ENCODE results near the gene MCCC2. TPM values are rescaled to one million over a fixed set of nuclear protein-coding genes. Genes with fewer than 3 reads are reported as not detected.
A peak's percentile ranks its signal among the peaks of the same experiment; 100 is the strongest.
"Not testable (repeated sequence)": the region's sequence is repeated elsewhere in the genome, so short reads cannot be mapped to it uniquely, and the experiment has no call there.

MCCC2 gene
- total RNA-seq, 4 donors from 2014 or later: 21.4 to 35.3 (median 26.0) TPM

- Histone ChIP-seq H3K9me3 (no peaks in the 10 kb centered on the region), H3K27ac (peak overlapping the region in 1 of 4 donors; percentile 3), H3K4me1 (peaks cover 0 to 9% (median 0%) of the 10 kb centered on the region in 3 donors), H3K27me3 (no peaks in the 10 kb centered on the region), H3K4me3 (no peak overlapping the region), H3K36me3 (peaks cover 0 to 78% of the 10 kb centered on the region in 2 donors)
- WGBS, 2 donors (ENCODE audit: low coverage in 1 of 2): 68 to 69% methylated on average over 5 to 6 of the region's 6 CpGs
- no peak for ATAC-seq
- TF ChIP-seq CTCF (IDR thresholded peaks at IDR 0.05) (peak; percentile 19 to 49 (median 32)), POLR2A (IDR thresholded peaks at IDR 0.05) (no peak), POLR2AphosphoS5 (IDR thresholded peaks at IDR 0.05) (peak; percentile 22)
Observed at GRCh38 chr5:71601222-71602026, 14.3 kb downstream of the MCCC2 start.

DNA sequence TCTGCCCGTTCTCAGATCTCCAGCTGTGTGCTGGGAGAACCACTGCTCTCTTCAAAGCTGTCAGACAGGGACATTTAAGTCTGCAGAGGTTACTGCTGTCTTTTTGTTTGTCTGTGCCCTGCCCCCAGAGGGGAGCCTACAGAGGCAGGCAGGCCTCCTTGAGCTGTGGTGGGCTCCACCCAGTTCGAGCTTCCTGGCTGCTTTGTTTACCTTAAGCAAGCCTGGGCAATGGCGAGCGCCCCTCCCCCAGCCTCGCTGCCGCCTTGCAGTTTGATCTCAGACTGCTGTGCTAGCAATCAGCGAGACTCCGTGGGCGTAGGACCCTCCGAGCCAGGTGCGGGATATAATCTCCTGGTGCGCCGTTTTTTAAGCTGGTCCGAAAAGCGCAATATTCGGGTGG is 22.8 kb downstream of the MCCC2 start:
- not testable (repeated sequence) for H3K4me3 ChIP-seq, H3K9me3 ChIP-seq, H3K4me1 ChIP-seq, H3K27ac ChIP-seq, H3K27me3 ChIP-seq, ATAC-seq
- peaks cover 0 to 55% of the 10 kb centered on the region in 2 donors for H3K36me3 ChIP-seq
- WGBS, 2 donors (ENCODE audit: low coverage in 1 of 2): 93% methylated on average over 9 of the region's 16 CpGs; no CpG with 5 or more reads in 1 of the 2 donors

DNA sequence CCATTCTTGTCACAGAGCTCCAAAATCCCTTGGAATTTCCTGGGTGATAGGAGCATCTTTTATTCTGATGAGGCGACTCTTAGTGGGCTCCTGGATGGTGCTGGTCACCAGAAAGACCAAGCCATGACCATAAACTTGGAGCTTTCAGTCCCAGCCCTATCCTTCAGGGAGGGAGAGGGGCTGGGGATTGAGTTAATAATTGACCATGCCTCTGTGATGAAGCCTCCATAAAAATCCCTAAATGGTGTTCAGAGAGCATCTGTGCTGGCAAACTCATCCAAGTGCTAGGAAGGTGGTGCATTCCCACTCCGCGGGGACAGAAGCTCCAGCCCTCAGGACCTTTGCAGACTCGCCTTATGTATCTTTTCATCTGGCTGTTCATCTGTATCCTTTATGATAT is 28.7 kb downstream of the MCCC2 start:
- 20 to 67% methylated on average over 1 to 3 of the region's 4 CpGs for WGBS, 2 donors (ENCODE audit: low coverage in 1 of 2)
- no peak for TF ChIP-seq CTCF (IDR thresholded peaks at IDR 0.05)
- no peak for TF ChIP-seq POLR2A (IDR thresholded peaks at IDR 0.05)
- no peak for TF ChIP-seq EP300 (IDR thresholded peaks at IDR 0.05)
- no peak for TF ChIP-seq POLR2AphosphoS5 (IDR thresholded peaks at IDR 0.05)
- H3K36me3 ChIP-seq: peaks cover 0 to 83% of the 10 kb centered on the region in 2 donors
- ATAC-seq: no peak
- H3K9me3 ChIP-seq: no peaks in the 10 kb centered on the region
- H3K4me1 ChIP-seq: no peaks in the 10 kb centered on the region
- H3K4me3 ChIP-seq: no peak overlapping the region
- no peaks in the 10 kb centered on the region for H3K27me3 ChIP-seq
- H3K27ac ChIP-seq: no peak overlapping the region

DNA sequence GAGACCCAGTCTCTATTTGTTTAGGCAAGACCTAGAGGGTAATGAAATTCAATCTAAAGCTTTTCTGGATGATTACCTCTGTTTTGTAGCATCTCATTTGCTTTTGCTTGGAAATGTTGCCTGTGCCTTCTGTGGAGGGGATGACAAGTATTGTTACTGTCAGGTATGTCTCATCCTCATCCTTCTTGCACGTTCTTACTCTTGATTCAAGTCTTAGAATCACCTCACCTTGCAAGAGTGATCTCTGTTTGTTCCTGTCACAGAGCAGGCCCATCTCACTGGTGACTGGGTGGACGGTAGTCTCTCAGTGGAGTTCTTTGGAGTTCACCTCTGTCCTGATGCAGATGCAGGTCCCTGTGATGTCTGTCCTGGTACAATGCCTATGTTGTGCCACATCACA is 33.5 kb downstream of the MCCC2 start:
- 96% methylated on average over 2 of the region's 2 CpGs; no CpG with 5 or more reads in 1 of the 2 donors for WGBS, 2 donors (ENCODE audit: low coverage in 1 of 2)
- no peak for ATAC-seq
- Histone ChIP-seq H3K4me3 (no peak overlapping the region), H3K27ac (no peak overlapping the region), H3K9me3 (no peaks in the 10 kb centered on the region), H3K27me3 (no peaks in the 10 kb centered on the region), H3K36me3 (peaks cover 0 to 67% of the 10 kb centered on the region in 2 donors), H3K4me1 (peaks cover 0 to 6% (median 0%) of the 10 kb centered on the region in 3 donors)
- TF ChIP-seq EP300 (IDR thresholded peaks at IDR 0.05): no peak
- TF ChIP-seq POLR2AphosphoS5 (IDR thresholded peaks at IDR 0.05): no peak
- no peak for TF ChIP-seq CTCF (IDR thresholded peaks at IDR 0.05)
- no peak for TF ChIP-seq POLR2A (IDR thresholded peaks at IDR 0.05)

DNA sequence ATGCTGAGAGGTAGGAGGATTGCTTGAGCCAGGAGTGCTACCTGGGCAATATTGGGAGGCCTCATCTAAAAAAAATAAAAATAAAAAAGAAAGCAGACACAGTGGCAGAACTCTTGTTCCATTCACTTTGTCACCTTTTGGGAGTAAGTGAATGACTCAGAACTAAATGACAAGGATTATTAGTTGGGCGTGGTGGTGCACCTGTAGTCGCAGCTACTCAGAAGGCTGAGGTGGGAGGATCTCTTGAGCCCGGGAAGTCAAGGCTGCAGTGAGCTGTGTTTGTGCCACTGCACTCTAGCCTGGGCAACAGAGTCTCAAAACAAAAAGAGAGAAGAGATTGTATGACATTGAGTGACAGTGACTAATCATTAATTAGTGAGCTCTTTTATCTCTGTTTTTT is 34.1 kb downstream of the MCCC2 start:
- peaks cover 0 to 60% of the 10 kb centered on the region in 2 donors for H3K36me3 ChIP-seq
- no peaks in the 10 kb centered on the region for H3K9me3 ChIP-seq
- peaks cover 0 to 7% (median 0%) of the 10 kb centered on the region in 3 donors for H3K4me1 ChIP-seq
- WGBS, 2 donors (ENCODE audit: low coverage in 1 of 2): 85 to 100% methylated on average over 3 of the region's 3 CpGs
- no peak for ATAC-seq
- no peak overlapping the region for H3K4me3 ChIP-seq
- no peak overlapping the region for H3K27ac ChIP-seq
- TF ChIP-seq CTCF (IDR thresholded peaks at IDR 0.05) (no peak), POLR2A (IDR thresholded peaks at IDR 0.05) (no peak), EP300 (IDR thresholded peaks at IDR 0.05) (no peak), POLR2AphosphoS5 (IDR thresholded peaks at IDR 0.05) (no peak)
- no peaks in the 10 kb centered on the region for H3K27me3 ChIP-seq
